IPS-NIHi11 (cell line): ENCODE data around the gene CFAP100.

Experiments
- DNase-seq: peaks from one replicate; pipeline ENCODE4 v3.0.0; 2012; ENCODE audit warnings: mixed read lengths, low spot score

CFAP100 gene

GRCh38 chr3:126423191-126424038 is 28.7 kb downstream of the CFAP100 start:
- DNase-seq = no peak

- DNase-seq = no peak
Observed at GRCh38 chr3:126424039-126424717, 29.5 kb downstream of the CFAP100 start.

- DNase-seq = no peak
Observed at GRCh38 chr3:126424751-126425150, 30.0 kb downstream of the CFAP100 start.

- no peak for DNase-seq
Observed at GRCh38 chr3:126431103-126431534, 36.4 kb downstream of the CFAP100 start.

- no peak for DNase-seq
Observed at GRCh38 chr3:126432361-126433104, 37.8 kb downstream of the CFAP100 start.

- no peak for DNase-seq
Observed at GRCh38 chr3:126433105-126433430, 38.4 kb downstream of the CFAP100 start.

- DNase-seq = no peak
Observed at GRCh38 chr3:126433496-126434263, 39.0 kb downstream of the CFAP100 start.

- no peak for DNase-seq
Observed at GRCh38 chr3:126434264-126434590, 39.5 kb downstream of the CFAP100 start.

- no peak for DNase-seq
Observed at GRCh38 chr3:126434931-126435411, 40.3 kb downstream of the CFAP100 start.

- no peak for DNase-seq
Observed at GRCh38 chr3:126435456-126436315, 41.0 kb downstream of the CFAP100 start.

- no peak for DNase-seq
Observed at GRCh38 chr3:126436826-126437717, 42.4 kb downstream of the CFAP100 start.

GRCh38 chr3:126438186-126438585 is 43.5 kb downstream of the CFAP100 start:
- DNase-seq = no peak

GRCh38 chr3:126438746-126439145 is 44.0 kb downstream of the CFAP100 start:
- no peak for DNase-seq

GRCh38 chr3:126439346-126439967 is 44.7 kb downstream of the CFAP100 start:
- no peak for DNase-seq

GRCh38 chr3:126439968-126440708 is 45.4 kb downstream of the CFAP100 start:
- DNase-seq = no peak

GRCh38 chr3:126440709-126440995 is 45.9 kb downstream of the CFAP100 start:
- no peak for DNase-seq

- no peak for DNase-seq
Observed at GRCh38 chr3:126441256-126441880, 46.7 kb downstream of the CFAP100 start.

- DNase-seq = no peak
Observed at GRCh38 chr3:126442094-126442855, 47.6 kb downstream of the CFAP100 start.
